ENCODE data around the gene MOB3C.

Gene MOB3C

GRCh38 chr1:46592823-46593222 lies 23.8 kb downstream of the MOB3C start:
- TF ChIP-seq CTCF (IDR thresholded peaks at IDR 0.05; ENCODE audit: extremely low read depth, missing control alignments) = no peak
- DNase-seq (ENCODE audit: low spot score) = no peak

- TF ChIP-seq CTCF (IDR thresholded peaks at IDR 0.05; ENCODE audit: extremely low read depth, missing control alignments) = no peak
- DNase-seq (ENCODE audit: low spot score) = no peak
These were observed 27.1 kb downstream of the MOB3C start for GRCh38 chr1:46589529-46589928.

DNA sequence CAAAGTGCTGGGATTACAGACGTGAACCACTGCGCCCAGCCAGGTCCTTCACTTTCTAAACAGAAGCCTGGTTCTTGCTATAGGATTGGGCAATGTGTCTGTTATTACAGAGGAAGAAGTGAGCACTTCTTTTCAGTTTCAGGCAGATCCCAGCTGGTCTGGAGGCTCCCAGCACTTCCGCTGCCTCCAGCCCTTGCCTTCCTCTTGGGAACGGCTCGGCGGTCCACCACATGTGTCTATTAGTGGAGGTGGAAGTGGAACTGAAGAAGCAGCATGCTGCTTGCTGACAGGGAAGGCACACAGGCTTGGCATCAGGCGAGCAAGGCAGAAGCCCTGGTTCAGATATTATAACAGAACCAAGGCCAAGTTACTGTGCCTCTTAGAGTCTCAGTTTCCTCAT lies 29.5 kb downstream of the MOB3C start:
- TF ChIP-seq CTCF (IDR thresholded peaks at IDR 0.05; ENCODE audit: extremely low read depth, missing control alignments) = no peak
- no peak for DNase-seq (ENCODE audit: low spot score)

DNA sequence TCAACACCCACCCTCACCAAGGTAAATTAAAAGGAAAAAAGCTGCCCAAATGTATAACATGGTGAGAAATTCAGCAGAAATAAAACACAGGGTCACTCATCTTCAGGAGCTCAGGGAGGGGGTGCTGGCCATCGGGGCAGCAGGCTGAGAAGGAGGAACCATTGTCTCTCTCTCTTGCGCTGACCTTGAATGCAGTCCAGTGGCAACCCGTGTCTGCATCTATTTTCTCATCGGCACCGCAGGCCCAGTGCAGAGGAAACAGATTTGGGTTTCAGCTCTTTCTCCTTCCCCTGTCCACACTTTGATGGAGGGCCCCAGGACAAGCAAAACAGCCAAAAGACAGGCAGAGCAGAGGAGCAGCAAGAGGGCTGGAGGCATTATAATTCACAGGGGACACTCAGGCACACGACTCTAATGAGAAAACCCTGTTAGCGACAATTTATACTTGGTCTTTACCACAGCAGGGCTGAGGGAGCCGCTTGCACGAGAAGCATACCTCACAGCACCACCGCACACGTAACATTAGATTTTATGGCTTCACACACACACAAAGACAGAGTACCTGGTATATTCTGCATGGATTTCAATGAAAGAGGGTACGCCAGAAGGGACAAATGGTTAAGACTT lies 31.2 kb downstream of the MOB3C start:
- TF ChIP-seq CTCF (IDR thresholded peaks at IDR 0.05; ENCODE audit: extremely low read depth, missing control alignments) = no peak
- no peak for DNase-seq (ENCODE audit: low spot score)

DNA sequence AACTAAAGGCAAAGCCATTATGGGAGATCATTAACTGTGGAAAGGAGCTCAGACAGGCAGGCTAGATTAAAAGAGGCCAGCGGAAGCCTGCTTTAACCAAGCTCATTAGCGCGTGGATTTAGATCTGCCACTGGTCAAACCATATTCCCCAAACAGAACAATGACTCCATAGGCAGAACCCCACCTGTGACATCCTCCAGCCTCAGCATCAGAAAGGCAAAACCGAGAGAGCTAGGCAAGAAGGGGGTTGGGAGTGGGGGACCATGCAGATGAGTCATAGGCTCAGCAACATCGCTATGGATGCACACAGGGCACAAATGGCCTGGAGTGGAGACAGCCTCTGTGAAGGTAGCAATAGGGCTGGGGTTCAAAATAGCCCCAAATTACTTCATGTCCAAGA lies 33.1 kb downstream of the MOB3C start:
- TF ChIP-seq CTCF (IDR thresholded peaks at IDR 0.05; ENCODE audit: extremely low read depth, missing control alignments) = no peak
- DNase-seq (ENCODE audit: low spot score) = no peak

DNA sequence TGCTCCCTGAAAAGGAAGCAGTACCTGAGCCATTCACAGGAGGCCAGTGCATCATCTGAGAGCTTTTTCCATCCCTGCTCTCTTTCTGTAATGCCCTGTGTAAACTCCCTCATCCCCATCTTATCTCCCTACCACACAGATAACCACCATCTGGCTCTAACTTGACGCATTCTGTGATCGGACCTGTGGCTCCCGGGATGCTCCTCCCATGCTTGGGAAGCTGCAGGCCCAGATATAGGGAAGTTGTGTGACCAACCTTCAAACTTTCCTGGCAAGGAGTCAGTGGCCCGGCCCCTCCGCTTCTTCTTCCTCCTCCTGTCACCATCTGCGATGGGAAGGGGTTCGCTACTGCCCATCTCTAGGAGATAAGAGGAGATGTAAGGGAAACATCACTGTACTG lies 33.6 kb downstream of the MOB3C start:
- TF ChIP-seq CTCF (IDR thresholded peaks at IDR 0.05; ENCODE audit: extremely low read depth, missing control alignments) = no peak
- DNase-seq (ENCODE audit: low spot score) = no peak

GRCh38 chr1:46581681-46582455 lies 34.7 kb downstream of the MOB3C start:
- DNase-seq (ENCODE audit: low spot score) = no peak
- TF ChIP-seq CTCF (IDR thresholded peaks at IDR 0.05; ENCODE audit: extremely low read depth, missing control alignments) = no peak
